ENCODE measurements around the gene RPS13.

The RPS13 gene

DNA sequence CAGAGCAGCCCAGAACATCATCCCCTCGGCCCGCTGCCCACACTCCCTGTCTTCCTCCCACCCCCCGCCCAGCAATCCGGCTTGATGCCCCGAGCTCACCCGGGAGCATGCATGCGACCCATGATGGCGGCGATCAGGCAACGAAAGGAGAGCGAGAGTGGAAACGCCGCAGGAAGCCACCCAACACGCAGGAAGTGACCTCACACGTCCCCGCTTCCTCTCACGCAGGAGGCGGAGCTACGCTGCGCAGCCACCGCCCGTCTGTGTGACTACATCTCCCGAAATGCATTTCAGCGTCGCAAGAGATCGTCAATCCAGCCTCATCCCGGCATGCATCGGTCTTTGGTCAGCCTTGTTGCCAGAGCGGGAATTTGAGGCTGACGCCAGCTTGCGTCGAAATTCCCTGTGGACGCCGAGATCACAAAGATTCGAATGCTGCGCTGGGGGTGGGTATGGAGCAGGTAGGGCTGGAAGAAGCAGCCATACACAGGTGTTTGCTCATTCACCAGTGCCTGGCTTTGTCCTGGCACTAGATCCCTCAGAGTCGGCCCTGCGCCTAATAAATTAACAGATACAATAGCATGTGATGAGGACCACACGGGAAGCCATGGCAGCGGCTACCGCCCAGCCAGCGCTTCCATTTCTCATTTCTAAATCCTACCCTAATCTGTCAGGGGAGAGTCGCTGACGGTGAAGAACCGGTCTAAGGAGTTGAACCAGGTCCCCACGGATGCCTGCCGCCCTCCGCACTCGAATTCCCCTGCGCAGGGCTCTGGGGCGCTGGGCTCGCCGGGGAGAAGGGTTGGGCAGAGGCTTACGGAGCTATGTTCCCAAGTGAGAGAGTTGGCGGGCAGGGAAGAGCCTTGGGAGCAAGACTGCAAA lies at the start of gene RPS13 (continued):
- TF ChIP-seq, protein P1, sequence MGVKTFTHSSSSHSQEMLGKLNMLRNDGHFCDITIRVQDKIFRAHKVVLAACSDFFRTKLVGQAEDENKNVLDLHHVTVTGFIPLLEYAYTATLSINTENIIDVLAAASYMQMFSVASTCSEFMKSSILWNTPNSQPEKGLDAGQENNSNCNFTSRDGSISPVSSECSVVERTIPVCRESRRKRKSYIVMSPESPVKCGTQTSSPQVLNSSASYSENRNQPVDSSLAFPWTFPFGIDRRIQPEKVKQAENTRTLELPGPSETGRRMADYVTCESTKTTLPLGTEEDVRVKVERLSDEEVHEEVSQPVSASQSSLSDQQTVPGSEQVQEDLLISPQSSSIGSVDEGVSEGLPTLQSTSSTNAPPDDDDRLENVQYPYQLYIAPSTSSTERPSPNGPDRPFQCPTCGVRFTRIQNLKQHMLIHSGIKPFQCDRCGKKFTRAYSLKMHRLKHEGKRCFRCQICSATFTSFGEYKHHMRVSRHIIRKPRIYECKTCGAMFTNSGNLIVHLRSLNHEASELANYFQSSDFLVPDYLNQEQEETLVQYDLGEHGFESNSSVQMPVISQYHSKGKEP (tag by site-specific recombination; IDR thresholded peaks at IDR 0.05), result no peak
- TF ChIP-seq ZIC2 (tag by site-specific recombination; IDR thresholded peaks at IDR 0.05) (peak; percentile 46; the same call in 1 of the 2 replicates), KLF8 (tag by site-specific recombination; IDR thresholded peaks at IDR 0.05) (peak; percentile 76), ZNF146 (tag by site-specific recombination; IDR thresholded peaks at IDR 0.05) (no peak), ZNF530 (tag by site-specific recombination; IDR thresholded peaks at IDR 0.05; ENCODE audit: low read depth) (no peak), ZNF391 (tag by site-specific recombination; IDR thresholded peaks at IDR 0.05; ENCODE audit: borderline replicate concordance, low read depth) (no peak), TRIM28 (IDR thresholded peaks at IDR 0.05; ENCODE audit: borderline replicate concordance, low read length) (peak; percentile 88), ZNF169 (tag by site-specific recombination; IDR thresholded peaks at IDR 0.05) (no peak), ZNF558 (tag by site-specific recombination; IDR thresholded peaks at IDR 0.05) (no peak), ZNF157 (tag by site-specific recombination; IDR thresholded peaks at IDR 0.05) (no peak), ZNF571 (tag by site-specific recombination; IDR thresholded peaks at IDR 0.05) (no peak), ZNF24 (tag by site-specific recombination; IDR thresholded peaks at IDR 0.05) (0 out of 2 replicates have a peak, but pooled peaks have one; percentile 47), ZNF830 (tag by site-specific recombination; IDR thresholded peaks at IDR 0.05; ENCODE audit: low read depth) (no peak), YY2 (tag by site-specific recombination; IDR thresholded peaks at IDR 0.05) (peak; percentile 85), ZFP69B (tag by site-specific recombination; IDR thresholded peaks at IDR 0.05) (0 out of 2 replicates have a peak, but pooled peaks have one; percentile 40), ZNF548 (tag by site-specific recombination; IDR thresholded peaks at IDR 0.05) (no peak), OSR2 (tag by site-specific recombination; IDR thresholded peaks at IDR 0.05) (no peak), ZNF843 (tag by site-specific recombination; IDR thresholded peaks at IDR 0.05) (no peak; the same call in 1 of the 2 replicates), ZNF223 (tag by site-specific recombination; IDR thresholded peaks at IDR 0.05) (no peak), ZNF335 (tag by site-specific recombination; conservative IDR thresholded peaks at IDR 0.05) (peak; percentile 86), BCL11B (tag by site-specific recombination; IDR thresholded peaks at IDR 0.05; ENCODE audit: low read depth) (no peak), SETDB1 (IDR thresholded peaks at IDR 0.05; ENCODE audit: insufficient read length, low read length) (peak; percentile 76), ZNF121 (tag by site-specific recombination; IDR thresholded peaks at IDR 0.05) (no peak)
- TF ChIP-seq, protein P2, sequence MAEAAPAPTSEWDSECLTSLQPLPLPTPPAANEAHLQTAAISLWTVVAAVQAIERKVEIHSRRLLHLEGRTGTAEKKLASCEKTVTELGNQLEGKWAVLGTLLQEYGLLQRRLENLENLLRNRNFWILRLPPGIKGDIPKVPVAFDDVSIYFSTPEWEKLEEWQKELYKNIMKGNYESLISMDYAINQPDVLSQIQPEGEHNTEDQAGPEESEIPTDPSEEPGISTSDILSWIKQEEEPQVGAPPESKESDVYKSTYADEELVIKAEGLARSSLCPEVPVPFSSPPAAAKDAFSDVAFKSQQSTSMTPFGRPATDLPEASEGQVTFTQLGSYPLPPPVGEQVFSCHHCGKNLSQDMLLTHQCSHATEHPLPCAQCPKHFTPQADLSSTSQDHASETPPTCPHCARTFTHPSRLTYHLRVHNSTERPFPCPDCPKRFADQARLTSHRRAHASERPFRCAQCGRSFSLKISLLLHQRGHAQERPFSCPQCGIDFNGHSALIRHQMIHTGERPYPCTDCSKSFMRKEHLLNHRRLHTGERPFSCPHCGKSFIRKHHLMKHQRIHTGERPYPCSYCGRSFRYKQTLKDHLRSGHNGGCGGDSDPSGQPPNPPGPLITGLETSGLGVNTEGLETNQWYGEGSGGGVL (tag by site-specific recombination; IDR thresholded peaks at IDR 0.05), result no peak
- TF ChIP-seq, protein P3, sequence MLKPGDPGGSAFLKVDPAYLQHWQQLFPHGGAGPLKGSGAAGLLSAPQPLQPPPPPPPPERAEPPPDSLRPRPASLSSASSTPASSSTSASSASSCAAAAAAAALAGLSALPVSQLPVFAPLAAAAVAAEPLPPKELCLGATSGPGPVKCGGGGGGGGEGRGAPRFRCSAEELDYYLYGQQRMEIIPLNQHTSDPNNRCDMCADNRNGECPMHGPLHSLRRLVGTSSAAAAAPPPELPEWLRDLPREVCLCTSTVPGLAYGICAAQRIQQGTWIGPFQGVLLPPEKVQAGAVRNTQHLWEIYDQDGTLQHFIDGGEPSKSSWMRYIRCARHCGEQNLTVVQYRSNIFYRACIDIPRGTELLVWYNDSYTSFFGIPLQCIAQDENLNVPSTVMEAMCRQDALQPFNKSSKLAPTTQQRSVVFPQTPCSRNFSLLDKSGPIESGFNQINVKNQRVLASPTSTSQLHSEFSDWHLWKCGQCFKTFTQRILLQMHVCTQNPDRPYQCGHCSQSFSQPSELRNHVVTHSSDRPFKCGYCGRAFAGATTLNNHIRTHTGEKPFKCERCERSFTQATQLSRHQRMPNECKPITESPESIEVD (tag by site-specific recombination; IDR thresholded peaks at IDR 0.05), result no peak
- TF ChIP-seq, protein P4, sequence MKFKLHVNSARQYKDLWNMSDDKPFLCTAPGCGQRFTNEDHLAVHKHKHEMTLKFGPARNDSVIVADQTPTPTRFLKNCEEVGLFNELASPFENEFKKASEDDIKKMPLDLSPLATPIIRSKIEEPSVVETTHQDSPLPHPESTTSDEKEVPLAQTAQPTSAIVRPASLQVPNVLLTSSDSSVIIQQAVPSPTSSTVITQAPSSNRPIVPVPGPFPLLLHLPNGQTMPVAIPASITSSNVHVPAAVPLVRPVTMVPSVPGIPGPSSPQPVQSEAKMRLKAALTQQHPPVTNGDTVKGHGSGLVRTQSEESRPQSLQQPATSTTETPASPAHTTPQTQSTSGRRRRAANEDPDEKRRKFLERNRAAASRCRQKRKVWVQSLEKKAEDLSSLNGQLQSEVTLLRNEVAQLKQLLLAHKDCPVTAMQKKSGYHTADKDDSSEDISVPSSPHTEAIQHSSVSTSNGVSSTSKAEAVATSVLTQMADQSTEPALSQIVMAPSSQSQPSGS (tag by site-specific recombination; IDR thresholded peaks at IDR 0.05; ENCODE audit: low read depth), result peak; percentile 71
- TF ChIP-seq, protein P5, sequence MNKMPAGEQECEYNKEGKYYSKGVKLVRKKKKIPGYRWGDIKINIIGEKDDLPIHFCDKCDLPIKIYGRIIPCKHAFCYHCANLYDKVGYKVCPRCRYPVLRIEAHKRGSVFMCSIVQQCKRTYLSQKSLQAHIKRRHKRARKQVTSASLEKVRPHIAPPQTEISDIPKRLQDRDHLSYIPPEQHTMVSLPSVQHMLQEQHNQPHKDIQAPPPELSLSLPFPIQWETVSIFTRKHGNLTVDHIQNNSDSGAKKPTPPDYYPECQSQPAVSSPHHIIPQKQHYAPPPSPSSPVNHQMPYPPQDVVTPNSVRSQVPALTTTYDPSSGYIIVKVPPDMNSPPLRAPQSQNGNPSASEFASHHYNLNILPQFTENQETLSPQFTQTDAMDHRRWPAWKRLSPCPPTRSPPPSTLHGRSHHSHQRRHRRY (tag by site-specific recombination; IDR thresholded peaks at IDR 0.05), result no peak
- TF ChIP-seq, protein P6, sequence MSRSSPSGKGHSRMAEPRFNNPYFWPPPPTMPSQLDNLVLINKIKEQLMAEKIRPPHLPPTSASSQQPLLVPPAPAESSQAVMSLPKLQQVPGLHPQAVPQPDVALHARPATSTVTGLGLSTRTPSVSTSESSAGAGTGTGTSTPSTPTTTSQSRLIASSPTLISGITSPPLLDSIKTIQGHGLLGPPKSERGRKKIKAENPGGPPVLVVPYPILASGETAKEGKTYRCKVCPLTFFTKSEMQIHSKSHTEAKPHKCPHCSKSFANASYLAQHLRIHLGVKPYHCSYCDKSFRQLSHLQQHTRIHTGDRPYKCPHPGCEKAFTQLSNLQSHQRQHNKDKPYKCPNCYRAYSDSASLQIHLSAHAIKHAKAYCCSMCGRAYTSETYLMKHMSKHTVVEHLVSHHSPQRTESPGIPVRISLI (tag by site-specific recombination; IDR thresholded peaks at IDR 0.05), result no peak
- TF ChIP-seq, protein P7, sequence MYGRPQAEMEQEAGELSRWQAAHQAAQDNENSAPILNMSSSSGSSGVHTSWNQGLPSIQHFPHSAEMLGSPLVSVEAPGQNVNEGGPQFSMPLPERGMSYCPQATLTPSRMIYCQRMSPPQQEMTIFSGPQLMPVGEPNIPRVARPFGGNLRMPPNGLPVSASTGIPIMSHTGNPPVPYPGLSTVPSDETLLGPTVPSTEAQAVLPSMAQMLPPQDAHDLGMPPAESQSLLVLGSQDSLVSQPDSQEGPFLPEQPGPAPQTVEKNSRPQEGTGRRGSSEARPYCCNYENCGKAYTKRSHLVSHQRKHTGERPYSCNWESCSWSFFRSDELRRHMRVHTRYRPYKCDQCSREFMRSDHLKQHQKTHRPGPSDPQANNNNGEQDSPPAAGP (tag by site-specific recombination; IDR thresholded peaks at IDR 0.05), result peak; percentile 47; the same call in 1 of the 2 replicates
- TF ChIP-seq, protein P8, sequence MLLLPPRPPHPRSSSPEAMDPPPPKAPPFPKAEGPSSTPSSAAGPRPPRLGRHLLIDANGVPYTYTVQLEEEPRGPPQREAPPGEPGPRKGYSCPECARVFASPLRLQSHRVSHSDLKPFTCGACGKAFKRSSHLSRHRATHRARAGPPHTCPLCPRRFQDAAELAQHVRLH (tag by site-specific recombination; IDR thresholded peaks at IDR 0.05), result 0 out of 2 replicates have a peak, but pooled peaks have one; percentile 10
